ENCODE results near the gene TRAF3.
"Not testable (repeated sequence)": the region's sequence is repeated elsewhere in the genome, so short reads cannot be mapped to it uniquely, and the experiment has no call there.

TRAF3 gene

DNA sequence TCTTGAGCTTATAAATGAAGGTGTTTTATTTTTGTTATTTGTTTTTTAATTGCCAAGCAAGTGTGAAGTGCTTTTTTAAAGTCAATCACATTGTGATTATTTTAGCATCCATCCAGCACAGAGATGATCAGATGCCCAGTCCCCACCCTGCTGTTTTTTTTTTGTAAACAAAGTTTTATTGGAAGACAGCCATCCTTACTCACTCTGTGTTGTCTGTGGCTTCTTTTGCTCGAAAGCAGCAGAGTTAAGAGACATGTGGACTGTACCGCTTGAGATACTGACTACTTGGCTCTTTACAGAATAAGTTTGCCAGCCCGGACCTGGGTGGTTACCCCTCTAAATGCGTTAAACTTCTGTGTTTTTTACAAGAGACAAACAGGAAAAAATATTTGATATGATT, 114.3 kb downstream of the TRAF3 start:
- DNase-seq (ENCODE audit: low spot score), result no peak

DNA sequence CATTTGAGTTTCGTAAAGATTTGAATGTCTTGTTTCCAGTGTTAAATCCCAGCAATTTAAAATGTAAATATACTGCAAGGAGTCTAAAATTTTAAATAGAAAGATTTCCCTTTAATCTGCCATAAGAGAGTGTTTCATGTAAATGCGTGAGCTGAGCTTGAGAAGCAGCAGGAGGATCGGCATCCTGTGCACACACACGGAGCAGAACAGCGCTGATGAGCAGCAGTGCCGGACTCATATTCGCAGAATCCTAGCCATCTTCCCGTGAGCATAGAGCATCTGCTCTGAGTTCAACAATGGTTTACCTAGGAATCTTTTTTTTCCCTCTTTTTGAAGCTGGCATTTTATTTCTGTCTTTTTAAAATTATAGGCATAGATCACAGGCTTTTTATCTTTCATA, 115.4 kb downstream of the TRAF3 start:
- peak; percentile 46 for DNase-seq (ENCODE audit: low spot score)

DNA sequence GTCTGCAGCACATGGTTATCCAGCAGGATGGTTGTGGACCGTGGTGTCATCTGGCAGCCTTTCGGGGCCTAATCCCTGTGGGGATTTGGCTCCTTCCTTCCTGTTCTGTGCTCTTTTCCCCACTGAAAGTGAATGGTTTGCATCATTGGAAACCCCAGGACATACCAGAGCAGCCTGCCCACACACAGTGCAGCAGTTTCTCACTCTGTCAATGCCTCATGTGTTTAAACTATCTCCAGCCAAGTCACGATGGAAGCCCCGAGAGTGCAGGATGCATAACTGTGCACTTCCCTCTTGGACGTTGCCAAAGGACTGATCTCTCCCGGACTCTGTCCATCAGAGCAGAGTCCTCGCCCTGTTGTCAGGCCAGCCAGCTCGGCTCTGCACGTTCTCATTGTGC, 116.2 kb downstream of the TRAF3 start:
- DNase-seq (ENCODE audit: low spot score), result peak; percentile 79

DNA sequence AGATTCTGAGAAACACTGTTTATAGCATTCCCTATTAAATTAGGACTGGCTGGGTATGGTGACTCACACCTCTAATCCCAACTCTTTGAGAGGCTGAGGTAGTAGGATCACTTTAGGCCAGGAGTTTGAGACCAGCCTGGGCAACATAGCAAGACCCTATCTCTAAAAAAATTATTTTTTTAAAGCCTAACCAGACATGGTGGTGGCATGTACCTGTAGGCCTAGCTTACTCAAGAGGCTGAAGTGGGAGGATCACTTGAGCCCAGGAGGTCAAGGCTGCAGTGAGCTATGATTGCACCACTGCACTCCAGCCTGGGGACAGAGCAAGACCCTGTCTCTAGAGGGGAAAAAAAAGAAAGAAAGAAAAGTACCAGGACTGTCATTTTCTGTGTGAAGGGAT, 119.5 kb downstream of the TRAF3 start:
- not testable (repeated sequence) for DNase-seq (ENCODE audit: low spot score)

DNA sequence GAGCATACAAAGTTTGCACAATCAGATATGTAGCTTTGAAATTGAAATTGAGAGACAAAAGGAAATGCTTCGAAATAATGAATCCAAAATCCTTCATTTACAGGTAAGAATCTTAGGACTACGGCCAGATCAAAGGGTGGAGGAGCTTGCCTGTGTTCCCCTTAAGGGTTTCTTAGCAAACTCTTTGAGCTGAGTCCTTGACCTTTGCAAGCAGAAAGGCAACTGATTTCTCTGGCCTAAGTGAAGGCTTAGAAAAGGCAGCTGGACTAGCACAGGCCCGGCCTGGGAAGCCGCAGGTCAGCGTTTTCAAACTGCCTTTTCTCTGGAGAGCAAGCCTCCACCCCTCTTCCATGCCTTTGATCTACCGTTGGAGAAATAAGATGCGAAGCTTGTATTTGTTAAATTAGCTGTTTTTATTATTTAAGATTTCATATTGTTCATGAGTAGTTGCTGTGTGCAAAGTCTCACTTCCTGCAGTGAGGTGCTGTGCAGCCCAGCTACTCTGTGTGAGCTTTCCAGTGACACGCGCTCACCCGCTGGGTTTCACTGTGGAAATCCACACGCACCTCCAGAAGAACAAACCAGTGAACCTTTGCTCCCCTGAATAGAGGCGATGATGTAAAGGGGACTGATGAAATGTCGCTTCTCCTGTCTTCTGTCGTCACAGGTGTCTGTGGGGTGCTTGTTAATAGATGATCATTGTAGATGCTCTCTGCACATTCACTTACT, 120.2 kb downstream of the TRAF3 start:
- no peak for DNase-seq (ENCODE audit: low spot score)

DNA sequence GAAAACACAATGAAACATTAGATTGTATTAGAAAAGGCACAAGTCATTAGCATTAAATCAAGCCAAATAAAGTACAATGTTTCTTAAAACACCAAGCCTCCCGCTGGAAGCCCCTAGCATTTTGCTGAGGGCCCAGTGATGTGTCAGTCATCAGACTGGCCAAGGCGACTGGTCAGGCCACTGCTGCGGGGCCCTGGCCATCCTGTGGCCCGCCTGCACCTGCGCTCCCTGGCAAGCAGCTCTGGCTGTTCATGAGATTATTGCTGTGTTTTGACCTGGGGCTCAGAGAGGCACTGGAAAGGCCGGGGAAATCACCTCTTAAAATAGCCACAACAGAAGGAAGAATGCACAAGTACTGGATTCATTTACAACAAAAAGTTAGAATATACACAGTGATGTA, 121.0 kb downstream of the TRAF3 start:
- no peak for DNase-seq (ENCODE audit: low spot score)

DNA sequence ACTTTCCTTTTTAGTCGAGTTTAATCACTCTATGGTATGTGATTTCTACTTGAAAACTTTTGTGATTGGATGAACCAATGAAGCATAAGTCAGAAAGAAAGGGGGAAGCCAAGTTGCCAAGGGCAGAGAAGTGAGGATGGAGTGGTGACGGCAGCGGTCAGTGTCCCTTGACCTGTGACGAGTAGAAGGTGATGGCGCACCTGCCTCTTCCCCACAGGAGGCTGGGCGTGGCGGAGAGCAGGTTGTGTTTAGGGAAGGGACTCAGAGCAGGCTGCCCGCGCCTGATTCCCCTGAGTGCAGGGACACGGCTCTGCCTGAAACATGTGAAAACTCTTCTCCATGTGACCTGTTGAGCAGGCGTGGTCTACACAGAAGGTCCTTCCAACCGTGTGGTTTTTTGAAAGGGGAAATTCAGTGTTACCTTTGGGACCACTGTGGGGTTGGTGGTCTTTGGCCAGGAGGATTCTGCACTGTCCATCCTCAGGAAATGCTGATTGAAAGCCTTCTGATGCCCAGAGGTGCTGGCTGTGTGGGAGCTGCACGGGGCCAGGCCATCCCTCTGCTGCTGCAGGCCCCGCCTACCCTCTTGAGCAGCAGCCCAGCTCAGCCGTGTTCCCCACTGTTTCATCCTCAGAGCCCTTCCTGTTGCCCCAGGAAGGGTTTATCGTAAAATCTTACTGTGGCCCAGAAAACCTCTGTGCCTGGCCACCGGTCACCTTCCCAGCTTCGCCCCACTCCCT, 121.7 kb downstream of the TRAF3 start:
- no peak for DNase-seq (ENCODE audit: low spot score)

DNA sequence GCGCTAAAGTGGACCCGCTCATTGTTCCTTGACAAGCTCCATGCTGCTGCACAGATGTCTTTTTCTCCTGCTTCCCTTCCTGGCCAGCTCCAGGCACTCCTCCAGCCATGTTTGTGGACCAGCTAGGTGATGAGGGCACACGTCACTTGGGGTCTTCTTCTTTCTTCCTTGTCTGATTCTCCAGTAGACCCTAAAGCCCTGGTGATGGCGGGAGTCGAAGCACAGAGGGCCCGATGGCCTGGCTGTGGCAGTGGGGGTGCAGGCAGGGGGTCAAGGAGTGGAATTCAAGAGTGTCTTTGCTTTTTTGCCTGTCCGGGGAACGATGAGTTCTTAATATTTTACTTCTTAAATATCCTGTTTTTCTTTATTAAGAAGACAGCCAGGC, 122.3 kb downstream of the TRAF3 start:
- no peak for DNase-seq (ENCODE audit: low spot score)

DNA sequence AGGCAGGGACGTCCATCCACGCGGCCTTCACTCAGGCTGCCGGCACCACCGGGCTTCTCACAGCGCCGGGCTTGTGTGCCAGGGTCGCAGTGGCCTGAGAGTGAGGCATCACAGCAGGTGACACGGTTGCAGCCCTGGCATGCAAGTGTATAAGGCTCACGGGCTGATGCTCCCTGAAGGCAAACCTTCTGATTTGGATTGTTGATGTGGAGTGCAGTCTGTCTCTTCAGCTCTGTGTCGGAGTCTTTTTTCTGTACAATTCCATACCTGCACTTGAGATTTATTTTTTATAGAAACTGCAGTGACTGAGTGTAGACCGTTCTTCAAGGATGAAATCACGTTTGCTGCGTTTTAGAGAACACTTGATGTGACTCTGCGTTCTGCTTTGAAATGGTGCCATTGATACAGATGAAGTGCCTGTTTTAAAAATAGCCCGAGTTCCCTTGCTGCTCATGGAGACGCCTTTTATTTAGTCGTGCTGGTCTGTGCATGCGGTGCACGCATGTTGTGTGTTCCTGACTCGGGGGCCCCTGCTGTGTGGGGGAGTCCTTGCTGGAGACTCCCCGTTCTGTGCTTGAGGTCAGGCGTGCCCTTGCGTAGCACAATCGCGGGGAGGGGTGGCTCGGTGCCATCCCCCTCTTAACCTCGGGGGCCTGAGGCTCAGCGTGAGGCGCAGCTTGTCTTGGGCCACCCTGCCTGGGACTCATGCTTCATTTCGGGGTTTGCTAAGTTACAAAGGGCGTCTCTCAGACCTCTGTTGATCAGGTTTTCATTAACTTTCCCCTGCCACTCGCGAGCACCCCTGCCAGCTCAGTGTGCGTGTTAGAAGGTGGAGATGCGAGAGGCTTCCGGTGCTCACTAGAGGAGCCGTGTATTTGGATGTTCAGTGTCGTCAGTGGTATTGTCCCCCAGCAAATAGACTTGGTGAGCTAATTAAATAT, 123.7 kb downstream of the TRAF3 start:
- DNase-seq (ENCODE audit: low spot score), result peak; percentile 44

DNA sequence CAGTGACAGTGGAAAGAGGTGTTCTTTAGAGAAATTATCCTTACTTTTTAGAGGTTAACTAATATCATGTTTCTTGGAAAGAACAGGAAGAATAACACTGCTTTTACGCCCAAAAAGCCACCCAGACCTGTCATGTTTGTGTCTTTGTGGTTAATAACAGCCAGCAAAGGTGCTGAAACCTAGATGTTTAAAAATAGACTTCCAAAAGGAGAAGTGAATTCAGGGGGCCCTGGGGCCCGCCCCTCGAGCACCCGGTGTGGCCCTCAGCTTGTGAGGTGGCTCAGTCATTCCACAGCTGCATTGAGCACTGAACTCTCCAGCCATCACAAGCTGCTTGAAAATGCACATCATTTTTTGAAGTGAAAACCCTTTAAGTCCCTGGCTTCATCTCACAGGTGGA, 124.4 kb downstream of the TRAF3 start:
- no peak for DNase-seq (ENCODE audit: low spot score)

DNA sequence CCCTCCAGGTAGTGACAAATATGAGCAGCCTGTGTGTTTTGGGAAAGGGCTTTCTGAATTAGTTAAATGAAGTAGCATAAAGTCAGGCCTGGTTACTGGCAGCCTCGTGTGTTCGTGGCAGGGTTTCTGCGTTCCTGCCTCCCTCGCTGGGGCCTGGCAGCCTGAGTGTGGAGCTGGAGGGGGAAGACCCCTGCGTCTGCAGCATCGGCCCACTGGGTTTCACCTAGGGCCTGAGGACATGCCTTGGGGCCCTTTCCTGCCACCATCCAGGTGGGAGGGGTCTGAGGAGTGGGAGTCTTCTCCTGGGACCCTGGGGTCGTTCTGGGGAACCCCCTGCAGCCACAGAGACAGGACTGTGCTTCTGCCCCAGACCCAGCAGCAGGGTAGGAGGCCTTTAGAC, 124.8 kb downstream of the TRAF3 start:
- no peak for DNase-seq (ENCODE audit: low spot score)

DNA sequence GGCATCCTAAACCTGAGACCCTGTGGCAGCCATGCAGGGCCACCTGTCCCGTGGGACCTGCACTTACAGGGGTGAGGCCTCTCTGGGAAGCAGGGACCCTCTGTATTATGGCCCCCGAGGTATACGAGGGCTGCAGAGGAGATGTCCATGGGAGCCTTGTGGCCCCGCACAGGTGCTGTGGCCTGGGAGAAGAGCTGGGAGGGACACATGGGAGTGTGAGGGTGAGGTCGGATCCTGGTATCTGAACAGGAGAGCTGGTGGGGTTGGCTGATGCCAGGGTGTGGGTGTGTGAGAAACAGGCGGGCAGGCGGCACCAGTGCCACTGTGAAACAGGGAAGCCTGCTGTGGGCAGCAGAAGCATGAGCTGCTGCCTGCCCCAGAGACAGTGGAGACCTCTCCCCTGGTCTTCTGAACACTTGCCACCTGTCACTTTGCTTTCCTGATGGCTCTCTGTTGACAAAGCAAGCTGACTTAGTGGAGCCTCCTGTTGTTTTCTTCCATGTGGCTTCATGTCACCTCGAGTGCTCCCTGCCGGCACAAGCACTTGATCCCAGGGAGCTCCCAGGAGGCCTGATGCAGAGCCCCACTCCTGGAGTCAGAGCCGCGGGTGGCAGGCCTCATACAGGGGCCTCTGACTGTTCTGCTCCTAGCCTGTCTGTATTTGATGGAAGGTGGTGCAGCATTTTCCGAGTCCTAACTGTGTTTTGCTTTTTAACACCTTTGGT, 125.4 kb downstream of the TRAF3 start:
- DNase-seq (ENCODE audit: low spot score), result no peak

DNA sequence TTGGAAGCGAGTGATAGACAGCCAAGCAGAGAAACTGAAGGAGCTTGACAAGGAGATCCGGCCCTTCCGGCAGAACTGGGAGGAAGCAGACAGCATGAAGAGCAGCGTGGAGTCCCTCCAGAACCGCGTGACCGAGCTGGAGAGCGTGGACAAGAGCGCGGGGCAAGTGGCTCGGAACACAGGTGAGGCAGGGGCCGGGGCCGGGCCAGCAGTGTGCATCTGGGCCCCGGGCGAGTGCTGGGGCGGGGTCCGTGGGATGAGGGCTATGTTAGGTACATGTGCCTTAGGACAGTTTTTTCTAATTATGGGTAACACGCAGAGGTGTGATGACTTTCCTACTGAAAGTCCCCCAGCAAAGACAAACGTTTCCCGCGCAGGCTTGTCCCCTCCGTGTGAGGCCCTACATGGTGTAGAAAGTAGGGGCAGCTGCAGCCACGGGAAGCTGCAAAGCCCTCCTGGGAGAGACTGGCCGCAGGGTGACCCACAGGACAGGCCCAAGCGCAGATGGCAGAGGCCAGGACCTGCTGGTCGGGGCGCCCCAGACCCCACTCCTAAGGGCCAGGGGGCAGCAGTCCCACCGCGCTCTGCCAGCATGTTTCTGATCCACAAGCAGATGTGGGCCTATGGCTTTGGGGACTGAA, 126.1 kb downstream of the TRAF3 start:
- DNase-seq (ENCODE audit: low spot score), result no peak

DNA sequence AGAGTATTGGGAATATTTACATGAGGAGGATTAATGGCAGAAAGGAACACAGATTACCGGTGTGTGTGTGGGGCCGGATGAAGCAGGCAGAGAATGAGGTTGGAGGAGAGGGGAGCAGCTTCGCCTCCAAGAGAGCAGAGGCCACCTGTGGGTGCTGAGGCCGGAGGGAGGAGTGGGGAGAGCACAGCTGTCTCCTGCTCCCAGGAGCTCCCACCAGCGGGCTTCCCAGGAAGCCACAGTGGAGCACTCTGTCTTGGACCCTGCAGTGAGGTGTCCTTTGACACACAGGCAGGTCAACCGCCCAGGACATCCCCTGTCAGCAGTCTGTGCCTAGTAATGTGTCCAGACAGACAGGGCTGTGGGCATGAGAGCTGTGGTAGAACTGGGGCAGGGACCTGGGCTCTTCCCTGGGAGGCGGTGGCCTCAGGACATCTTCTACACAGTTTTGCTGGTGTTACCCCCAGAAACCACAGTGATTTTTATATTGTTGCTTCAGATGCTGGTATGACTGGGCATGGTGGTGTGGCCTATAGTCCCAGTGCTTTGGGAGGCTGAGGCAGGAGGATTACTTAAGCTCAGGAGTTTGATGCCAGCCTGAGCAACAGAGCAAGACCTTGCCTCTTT, 126.8 kb downstream of the TRAF3 start:
- no peak for DNase-seq (ENCODE audit: low spot score)

DNA sequence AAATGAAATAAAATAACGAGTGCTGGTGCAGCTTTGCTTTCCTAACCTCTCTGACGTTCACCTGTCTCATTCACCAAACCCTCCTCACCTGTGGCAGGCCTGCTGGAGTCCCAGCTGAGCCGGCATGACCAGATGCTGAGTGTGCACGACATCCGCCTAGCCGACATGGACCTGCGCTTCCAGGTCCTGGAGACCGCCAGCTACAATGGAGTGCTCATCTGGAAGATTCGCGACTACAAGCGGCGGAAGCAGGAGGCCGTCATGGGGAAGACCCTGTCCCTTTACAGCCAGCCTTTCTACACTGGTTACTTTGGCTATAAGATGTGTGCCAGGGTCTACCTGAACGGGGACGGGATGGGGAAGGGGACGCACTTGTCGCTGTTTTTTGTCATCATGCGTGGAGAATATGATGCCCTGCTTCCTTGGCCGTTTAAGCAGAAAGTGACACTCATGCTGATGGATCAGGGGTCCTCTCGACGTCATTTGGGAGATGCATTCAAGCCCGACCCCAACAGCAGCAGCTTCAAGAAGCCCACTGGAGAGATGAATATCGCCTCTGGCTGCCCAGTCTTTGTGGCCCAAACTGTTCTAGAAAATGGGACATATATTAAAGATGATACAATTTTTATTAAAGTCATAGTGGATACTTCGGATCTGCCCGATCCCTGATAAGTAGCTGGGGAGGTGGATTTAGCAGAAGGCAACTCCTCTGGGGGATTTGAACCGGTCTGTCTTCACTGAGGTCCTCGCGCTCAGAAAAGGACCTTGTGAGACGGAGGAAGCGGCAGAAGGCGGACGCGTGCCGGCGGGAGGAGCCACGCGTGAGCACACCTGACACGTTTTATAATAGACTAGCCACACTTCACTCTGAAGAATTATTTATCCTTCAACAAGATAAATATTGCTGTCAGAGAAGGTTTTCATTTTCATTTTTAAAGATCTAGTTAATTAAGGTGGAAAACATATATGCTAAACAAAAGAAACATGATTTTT, 128.2 kb downstream of the TRAF3 start:
- no peak for DNase-seq (ENCODE audit: low spot score)

DNA sequence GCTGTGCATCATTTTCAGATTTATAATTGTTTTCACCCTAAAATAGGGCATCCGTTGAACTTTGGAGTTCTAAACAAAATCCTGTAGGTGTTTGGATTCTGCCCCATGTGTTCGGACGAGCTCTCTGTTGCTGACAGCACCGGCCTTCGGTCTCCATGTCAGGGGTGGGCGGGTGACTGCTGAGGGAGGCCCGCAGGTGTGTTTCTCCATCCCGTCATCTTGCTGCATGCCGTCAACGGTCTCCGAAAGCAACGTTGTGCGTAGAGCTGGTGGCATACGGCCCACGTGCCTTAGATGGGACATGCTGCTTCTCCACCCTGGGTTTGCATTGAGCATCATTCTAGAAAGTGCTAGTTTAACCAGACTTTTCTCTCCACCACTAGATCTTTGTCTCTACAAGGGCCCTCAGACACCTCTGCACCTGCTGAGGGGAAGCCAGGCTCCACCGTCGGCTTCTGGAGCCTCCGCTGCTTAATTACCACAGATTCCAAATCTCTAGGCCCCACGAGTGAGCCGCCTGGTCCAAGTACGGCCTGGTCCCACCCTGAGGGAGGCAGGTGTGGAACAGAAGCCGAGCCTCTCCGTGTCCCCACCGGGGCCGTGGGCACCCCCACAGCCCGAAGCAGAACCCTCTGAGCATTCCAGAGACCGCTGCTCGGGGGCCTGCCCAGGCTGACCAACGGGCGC, 129.5 kb downstream of the TRAF3 start:
- no peak for DNase-seq (ENCODE audit: low spot score)

DNA sequence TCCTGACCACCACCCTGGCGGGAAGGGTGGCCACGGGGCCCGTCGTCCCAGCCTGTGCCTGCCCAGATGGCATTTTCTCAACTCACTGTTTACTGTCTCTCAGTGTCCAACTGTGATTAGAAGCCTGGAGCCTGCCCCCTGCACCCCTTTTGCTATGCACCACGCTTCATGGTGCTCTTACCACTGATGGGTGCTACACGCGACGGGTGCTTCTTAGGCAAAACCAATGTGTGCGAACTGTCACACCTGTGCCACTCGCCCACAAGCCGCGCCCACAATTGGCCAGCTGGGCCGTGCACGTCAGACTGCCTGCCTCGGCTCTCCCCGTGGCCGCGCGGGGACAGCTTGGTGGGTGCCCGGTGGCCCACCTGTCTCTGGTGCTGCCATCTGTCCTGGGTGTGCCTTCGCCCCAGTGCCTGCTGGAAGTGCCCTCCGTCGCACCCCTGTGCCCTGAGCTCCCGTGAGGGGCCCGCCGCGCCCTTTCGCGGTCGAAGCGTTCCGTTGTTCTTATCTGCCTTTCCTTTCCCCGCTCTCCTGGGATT, 130.1 kb downstream of the TRAF3 start:
- no peak for DNase-seq (ENCODE audit: low spot score)

DNA sequence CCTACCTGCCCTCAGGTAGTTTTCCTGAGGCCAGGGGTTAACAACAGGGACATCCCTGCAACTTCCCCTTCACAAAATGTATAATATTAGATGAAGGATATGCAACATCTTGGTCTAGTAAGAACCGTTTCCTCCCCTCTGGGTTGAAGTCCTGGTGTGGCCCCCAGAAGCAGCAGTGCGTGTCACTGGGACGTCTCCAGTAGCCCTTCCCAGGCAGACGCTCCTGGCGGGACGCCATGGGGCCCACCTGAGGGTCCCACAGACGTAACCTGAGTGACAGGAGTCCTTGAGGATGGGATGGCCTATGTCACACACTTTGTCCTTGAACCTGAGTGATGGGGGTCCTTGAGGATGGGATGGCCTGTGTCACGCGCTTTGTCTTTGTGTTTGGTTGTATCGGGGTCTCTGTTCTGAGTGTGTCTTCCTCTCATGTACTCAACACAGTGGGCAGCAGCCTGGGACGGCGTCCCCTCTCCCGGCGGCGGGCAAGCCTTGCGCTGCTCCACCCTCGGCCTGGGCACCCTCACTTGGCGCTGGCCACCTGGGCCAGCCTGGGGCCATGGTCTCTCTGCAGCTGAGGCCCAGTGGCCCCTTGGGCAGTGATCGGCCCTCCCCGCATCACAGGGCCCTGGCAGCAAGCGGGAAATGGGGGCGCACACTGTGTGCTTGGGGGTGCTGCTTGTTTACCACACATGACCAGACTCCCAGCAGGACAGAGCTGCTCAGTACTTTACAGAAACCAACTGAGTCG, 130.9 kb downstream of the TRAF3 start:
- no peak for DNase-seq (ENCODE audit: low spot score)
